ENCODE data around the gene C2orf92.

Gene C2orf92

DNA sequence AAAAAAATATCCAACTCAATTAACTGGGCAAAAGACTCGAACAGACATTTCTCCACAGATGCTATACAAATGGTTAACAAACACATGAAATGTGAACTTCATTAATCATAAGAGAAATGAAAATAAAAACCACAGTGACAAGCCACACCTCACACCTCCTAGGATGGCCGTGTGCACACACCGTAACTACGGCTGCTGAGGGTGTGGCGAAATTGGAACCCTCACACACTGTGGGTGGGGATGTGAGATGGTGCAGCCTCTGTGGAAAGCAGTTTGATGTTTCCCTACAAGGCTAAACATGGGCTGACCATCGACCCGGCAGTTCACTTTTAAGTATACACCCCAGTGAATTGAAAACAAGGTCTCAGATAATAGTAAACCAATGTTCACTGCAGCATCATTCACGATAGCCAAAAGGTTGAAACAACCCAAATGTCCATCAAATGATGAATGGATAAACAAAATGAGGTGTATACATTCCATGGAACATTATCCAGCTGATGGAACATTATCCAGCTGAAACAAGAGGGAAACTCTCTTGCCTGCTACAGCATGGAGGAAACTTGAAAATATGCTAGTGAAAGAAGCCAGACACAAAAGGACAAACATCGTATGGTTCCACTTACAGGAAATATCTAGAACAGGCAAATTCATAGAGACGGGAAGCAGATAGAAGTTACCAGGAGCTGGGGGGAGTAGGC is 76.1 kb downstream of the C2orf92 start:
- no peak for DNase-seq (ENCODE audit: low spot score)

DNA sequence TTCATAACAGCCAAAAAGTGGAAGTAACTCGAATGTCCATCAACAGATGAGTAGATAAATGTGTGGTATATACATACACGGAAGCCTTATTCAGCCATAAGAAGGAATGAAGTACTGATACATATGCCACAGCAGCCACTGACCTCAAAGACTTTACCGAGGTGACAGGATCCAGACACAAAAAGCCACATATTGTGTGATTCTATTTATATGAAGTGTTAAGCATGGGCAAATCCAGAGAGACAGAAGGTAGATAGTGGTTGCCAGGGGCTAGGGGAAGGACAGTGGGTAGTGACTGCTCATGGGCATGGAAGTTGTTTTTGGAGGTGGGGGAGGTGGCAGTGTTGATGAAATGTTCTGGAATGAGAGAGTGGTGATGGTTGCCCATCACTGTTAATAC is 77.8 kb downstream of the C2orf92 start:
- DNase-seq (ENCODE audit: low spot score), result no peak

DNA sequence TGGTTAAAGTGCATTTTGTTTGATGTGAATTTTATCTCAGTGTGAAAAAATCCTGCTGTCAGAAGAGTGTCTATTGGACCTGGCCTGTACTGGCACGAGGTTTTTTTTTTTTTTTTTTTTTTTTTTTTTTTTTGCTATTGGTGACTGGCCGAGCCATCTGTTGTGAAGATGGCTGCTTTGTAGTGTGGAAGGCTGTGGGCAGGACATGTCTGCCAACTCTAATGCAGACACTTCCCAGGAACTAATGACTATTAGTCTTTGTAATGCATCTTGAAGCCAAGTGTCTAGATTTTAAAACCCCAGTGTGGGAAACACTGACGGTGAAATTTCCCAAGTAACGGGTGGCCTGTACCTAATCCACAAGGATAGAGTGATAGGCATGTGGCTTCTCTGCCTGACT is 78.2 kb downstream of the C2orf92 start:
- peak; percentile 81 for DNase-seq (ENCODE audit: low spot score)

DNA sequence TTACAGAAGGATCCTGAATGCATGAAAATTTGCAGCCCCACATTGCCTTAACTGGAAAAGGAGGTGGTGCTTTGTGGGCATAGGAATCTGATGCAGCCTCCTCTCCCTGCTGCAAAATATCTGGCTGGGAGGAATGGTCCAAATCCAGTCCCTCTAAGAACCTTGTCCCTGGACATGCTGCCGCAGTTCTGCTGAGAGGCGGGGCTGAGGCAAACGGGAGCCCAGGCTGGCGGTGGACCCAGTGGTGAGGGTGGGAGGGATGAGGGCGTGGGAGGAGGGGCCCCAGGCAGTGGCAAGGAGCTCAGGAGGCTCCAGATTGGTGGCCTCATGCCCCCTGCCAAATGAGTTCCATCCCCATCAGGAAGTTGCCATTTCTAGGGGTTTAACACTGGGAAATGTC is 80.1 kb downstream of the C2orf92 start:
- no peak for DNase-seq (ENCODE audit: low spot score)

DNA sequence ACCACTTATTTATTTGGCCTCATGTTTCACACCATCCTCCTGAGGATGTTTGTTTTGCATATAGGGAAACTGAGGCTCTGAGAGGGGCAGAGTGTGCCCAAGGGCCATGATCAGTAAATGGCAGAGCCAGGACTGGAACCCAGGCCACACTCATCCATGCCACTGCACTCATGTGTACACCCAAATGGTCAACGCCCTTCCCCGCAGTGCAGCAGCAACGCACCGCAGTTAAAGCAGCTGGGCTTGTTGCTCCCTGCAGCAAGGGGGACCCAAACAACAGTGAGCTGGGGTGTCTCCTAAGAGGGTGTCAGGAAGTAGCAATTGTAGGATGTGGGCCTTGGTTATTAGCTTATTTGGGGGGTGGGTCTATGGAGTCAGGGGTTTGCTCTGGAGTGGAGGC is 80.5 kb downstream of the C2orf92 start:
- DNase-seq (ENCODE audit: low spot score), result no peak

DNA sequence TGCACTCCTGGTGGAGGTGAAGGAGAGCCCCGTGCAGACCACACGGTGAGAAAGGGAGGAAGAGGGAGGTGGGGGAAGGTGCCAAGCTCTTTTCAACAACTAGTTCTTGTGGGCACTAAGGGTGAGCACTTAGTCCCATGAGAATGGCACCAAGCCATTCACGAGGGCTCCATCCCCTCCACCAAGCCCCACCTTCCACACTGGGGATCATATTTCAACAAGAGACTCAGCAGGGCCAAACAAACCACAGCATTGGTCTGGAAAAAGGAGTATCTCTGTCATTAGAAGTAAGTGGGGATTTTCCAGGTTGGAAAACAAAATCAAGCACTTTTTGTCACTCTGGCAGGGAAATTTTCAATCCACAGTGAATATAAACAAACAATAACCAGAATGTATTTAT is 82.2 kb downstream of the C2orf92 start:
- no peak for DNase-seq (ENCODE audit: low spot score)

All from GM03348 (cell line).